HuH-7 (cell line): Measurements from ENCODE around the gene PCDHA10.

Experiments used
- DNase-seq: peaks from one replicate; pipeline ENCODE4 v3.0.0; 2011; ENCODE audit warnings: low spot score

The PCDHA10 gene

GRCh38 chr5:140883927-140884697 is 28.4 kb downstream of the PCDHA10 start:
- DNase-seq = no peak

GRCh38 chr5:140916325-140916724 is 60.6 kb downstream of the PCDHA10 start:
- no peak for DNase-seq
